GM21526 (cell line): Measurements from ENCODE around the gene NGB.
"Not testable (repeated sequence)": the region's sequence is repeated elsewhere in the genome, so short reads cannot be mapped to it uniquely, and the experiment has no call there.

Experiments used
- ATAC-seq: cut with Tn5 transposase; IDR thresholded peaks from one replicate; pipeline ENCODE4 v1.9.1; 2021; ENCODE audit warnings: moderate library complexity; ENCODE audit not compliant: unreplicated experiment, low FRiP score

The NGB gene

DNA sequence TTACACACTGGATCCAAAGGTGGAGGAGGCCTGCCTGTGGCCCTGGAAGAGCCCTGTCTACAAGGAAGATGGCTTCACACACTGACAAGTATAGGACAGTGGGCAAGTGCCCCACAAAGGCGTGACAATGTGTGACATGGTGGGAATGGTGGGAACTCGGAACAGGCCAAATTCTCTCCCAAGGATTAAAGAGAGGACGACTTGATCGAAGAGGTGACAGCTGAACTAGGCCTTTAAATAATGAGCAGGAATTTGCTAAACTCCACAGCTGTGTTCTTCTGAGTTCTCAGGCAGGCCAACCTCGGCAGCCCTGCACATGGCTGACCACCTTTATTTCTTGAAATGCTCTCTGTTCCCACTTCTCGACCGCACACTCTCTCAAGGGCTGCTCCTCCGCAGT, 25.9 kb upstream of the NGB start:
- ATAC-seq: no peak

DNA sequence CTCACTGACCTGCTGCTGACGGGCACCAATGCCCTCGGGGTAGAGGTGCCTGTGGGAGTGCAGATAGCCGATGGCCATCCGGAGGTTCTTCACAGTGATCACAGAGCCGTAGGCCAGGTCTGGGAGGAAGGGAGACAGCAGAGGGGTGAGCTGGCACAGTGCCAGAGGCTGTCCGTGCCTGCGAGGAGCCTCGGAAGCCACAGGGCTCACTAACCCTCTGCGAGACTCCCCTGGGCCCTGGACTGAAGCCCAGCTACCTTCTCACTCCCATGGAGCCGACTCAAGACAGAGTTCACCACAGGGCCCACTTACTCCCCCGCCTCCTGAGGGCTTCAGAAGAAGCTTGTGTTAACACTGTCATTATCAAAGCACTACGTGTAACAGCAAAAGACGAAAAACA, 25.1 kb upstream of the NGB start:
- no peak for ATAC-seq

DNA sequence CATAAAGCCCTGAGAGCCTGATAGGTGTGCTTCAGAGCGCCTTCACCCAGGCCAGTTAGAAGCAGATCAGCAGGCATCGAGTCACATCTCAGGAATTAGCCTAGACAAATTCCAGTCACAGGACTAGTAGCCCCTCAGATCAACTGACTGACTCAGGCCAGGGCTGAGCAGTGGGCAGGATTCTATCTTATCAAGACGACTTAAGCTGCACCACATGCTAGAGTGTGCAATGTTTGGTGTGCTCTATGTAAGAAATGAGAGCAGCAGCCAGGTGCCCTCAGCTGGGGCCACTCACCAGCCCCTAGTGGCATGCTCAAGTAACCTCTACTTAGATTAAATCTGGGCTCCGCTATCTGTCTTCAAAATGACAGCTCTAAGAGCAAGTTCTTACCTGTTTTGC, 19.7 kb upstream of the NGB start:
- ATAC-seq: no peak

DNA sequence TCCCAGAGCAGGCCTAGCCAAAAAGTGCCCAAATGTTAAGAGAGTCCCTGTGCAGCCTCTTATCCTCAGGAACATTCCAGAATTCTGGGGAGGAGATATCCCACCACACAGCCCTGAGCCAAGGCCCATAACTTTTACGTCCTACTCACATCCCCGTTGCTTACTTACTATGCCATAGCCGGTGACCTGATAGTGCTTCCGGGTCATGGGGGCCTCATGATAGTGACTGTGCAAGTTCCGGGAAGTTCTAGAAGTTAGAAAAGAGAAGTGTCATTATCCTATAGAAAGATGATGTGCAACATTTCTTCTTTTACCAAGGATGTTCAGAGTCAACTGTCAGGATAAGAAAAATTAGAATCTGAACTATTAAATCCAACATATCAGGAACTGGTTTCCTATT, 15.6 kb upstream of the NGB start:
- ATAC-seq: no peak

DNA sequence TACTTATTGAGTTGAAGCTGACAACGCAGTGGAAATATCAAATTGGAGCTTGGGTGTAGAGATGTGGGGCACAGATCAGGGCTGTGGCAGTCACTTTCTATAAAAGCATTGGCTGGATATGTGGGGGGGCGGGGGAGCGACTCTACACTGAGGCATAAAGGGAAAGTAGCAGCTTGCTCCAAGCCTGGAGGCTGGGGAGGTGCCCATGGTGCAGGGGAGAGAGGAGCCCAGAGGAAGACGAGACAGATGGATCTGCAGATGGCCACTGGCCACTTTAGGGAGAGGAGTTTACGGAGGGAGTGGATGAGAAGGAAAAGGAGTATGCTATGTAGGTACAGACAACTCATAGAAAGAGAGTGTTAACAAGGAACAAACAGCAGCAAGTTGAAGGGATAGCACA, 13.5 kb upstream of the NGB start:
- ATAC-seq: no peak

DNA sequence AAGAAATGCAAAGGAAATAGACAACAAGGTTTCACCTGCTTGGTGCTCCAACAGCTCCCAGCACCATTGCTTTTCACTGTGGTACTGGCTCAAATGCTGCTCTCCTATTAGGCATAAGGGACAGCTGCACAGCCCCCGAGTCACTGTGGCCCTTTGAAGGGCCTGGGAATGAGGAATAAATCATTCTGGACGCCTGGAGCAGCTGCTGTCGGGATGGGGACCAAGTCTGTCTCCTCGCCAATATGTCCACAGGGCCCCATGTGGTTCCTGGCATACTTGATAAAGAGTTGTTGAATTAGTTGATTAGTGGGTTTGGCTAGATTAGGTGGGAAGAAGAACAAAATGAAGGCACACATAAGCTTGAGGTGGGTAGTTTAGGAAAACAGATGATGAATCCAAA, 13.1 kb upstream of the NGB start:
- ATAC-seq: no peak

DNA sequence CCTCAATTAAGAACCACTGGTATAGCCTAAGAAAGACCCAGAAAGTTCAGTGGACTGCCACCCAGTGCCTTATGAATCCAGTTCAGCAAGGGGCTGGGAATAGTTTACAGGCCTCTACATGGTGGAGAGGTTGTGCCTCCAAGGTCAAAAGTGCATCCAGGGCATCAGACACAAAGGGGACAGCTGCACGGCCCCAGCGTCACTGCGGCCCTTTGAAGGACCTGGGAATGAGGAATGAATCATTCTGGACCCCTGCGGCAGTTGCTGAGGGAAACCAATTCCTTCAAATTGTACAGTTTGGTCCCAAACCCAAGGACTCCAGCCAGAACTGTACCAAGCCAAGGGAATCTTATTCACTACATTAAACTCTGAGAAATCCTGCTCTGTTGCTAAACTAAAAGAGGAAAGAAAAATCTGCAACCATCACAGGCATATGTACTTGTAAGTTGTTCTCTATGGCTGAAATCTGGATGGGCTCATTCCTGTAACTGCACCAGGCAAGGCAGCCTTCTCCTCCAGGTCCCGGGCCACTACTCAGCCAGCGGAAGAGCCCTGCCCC, 10.9 kb upstream of the NGB start:
- ATAC-seq: no peak

DNA sequence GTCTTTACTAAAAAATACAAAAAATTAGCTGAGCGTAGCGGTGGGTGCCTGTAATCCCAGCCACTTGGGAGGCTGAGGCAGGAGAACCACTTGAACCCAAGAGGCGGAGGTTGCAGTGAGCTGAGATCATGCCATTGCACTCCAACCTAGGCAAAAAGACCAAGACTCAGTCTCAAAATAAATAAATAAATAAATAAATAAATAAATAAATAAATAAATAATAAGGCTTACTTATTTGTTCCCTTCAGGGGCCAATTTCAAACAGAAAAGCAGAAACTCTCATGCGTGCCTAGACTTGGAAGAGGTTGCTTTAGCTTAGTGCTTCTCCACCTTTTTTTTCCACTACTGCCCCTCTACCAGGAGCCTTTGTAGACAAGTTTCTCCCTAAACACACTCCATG, 9.9 kb upstream of the NGB start:
- not testable (repeated sequence) for ATAC-seq

DNA sequence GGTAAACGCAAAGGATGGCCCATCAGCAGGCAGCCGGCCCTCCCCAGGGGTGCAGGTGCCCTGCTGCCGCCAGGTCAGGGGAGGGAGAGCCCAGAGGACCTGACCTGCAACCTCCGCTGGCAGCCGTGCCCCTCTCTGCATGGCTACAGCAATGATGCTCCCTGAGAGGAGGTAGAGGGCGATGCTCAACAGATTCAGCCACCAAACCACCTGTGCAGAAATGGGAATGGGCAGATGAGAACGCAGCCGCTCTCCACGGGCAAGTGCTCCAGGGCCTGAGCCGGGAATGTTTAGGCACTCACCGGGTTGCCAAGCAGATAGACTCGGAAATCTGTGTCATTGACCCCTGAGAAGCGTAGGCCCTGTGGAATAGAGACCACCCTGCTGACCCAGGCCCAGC, 8.7 kb upstream of the NGB start:
- ATAC-seq: no peak

DNA sequence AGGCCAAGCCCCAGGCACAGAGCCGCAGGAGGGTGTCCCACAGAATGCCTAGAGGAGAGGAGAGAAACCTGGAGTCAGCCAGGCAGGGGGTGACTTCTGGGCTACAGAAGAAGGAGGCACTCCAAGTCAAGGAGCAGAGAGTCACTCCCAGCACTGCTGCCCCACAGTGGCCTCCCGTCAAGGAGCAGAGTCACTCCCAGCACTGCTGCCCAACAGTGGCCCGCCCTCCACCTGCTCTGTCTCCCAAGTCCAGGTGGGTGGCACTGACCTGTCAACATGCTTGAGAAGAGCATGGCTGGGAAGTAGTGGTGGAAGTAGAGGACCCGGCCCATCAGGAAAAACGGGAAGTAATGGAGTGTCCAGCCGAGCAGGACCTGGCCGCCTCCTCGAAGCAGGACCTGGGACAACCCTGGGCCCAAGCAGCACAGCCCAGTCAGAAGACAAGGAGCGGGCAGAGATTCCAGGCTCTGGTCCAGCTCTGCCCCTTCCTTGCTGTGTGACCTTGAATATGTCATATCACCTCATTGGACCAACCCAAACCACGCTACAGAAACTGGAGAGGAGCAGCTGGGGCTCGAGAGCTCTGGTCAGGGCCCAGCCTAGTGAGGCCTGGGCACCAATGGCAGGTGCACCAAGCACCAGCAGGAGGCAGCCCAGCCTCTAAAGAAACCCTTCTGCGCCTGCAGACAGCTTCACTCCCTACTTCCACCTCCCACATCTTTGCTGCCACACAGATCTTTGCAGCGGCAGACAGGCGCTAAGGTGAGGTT, 7.6 kb upstream of the NGB start:
- ATAC-seq: no peak

DNA sequence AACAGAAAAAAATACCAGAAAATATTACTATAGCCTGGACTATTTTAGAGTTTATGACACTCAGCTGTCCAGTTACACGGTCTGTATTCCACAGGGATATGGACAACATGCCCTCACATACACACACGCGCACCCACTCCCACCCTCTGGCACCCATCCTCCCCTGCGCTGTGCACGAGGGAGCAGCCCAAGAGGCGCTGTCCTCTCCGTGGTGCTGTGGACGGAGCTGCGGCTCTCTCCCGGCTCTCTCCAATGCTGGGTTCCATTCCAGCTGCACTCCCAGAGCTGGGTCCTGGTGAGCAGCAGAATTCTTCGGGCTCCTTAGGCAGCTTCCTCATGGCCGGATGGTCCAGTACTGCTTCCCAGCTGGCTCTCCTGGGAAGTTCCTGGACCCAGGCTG, 6.0 kb upstream of the NGB start:
- no peak for ATAC-seq

DNA sequence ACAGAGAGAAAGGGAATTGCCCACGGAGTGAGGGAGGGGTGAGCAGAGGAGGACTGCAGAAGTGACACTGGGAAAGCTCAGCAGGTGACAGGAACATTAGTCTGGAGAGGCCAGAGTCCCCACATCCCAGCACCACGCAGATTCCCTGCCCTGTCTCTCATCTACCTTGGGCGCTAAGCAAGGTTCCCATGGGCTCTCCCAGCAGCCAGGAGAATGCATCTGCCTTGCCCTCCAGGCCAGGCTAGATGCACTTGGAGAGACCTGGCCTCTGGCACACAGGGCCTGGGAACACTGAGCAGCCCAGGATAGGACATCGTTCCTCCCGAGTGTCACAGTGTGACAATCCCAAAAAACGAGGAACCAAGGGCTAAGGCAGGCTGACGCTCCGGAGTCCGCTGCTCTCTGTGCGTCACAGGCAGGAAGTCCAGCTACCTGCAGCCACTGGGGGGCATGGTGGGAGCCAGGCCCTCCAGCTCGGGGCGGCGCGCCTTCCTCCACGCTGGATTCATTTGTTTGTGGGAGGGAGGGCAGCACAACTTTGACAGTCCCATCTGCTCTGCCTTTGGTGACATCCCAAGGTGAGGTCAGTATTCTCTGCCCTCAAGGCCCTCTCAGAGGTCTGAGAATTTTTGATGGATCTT, 5.4 kb upstream of the NGB start:
- ATAC-seq: no peak

DNA sequence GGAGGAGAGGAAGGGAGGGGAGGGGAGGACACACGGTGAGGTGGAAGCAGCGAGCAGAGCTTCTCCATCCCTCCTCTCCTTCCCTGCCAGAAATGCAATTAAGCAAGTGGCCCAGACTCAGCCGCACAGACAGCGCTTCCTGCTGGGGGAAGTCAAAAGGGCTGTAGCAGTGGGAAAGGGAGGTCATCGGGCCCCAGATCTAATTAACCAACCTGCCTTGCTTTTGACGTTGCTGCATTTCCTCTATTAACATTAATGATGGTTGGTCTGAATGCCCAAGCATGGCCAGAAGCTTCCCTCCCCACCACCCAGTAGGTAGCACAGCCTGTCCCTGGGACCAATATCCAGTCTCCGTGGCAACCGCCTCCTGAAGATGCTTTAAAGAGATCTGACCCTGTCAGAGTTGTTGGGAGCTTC, 4.6 kb upstream of the NGB start:
- no peak for ATAC-seq

DNA sequence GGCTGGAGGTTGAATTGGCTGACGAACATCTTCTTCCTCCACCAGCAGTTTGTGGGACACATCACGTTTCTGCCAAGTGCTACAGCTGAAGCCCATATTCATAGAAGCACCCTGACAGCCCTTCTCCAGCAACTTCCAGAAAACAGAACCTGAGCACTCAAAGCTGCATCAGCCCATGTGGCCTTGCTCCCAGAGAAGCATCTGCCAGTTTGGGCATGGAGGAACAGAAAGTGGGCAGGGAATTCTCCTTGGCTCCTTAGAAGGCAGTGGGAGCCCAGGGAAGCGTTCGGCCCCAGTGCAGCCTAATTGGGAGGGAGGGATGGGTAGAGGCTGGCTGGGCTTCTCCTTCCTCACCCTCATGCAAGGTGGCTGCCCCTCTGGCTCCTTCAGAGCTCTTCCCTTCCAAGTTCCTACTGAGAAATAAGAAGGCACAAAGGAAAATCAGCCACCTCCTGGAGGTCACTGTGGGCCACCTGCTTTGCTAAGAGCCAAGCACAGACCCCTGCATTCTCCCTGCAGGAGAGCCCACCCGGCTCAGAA, 4.1 kb upstream of the NGB start:
- no peak for ATAC-seq

DNA sequence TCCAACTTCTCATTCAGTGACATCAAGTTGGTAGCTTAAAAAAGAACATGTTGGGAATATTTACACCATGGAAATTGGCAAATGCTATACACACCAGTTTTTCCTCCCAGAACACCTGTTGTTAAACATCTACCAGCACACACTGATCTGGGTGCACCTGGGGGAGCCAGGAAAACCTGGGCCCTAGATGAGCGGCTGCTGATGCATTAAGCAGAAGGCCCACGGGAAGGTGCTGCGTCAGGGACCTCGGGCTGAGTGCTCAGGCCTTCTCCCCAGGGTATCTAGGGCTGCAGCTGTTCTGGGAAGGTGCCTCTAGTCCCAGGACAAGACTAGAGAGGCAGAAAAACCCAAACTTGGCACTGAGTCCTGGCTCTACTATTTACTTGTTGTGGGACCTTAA, 2.8 kb upstream of the NGB start:
- ATAC-seq: no peak

DNA sequence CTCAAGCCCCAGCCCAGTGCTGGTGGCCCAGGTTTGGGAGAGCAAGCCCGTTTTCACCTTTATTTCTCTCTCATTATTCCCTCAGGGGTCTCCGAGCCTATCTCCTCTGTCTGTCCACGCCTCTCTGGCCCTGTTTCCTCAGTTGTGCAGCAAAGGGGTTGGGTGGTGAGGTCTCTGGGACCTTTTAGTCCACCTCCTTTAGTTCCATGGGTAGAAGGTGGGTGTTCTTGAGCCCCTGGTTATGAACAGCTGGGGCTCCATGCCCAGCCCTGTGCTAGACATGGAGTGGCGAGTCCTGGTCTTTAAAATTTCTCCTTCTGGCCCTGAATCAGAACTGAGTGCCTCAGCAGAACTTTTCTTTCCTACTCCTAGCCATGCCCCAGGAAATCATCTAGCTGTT, 1.3 kb upstream of the NGB start:
- no peak for ATAC-seq

DNA sequence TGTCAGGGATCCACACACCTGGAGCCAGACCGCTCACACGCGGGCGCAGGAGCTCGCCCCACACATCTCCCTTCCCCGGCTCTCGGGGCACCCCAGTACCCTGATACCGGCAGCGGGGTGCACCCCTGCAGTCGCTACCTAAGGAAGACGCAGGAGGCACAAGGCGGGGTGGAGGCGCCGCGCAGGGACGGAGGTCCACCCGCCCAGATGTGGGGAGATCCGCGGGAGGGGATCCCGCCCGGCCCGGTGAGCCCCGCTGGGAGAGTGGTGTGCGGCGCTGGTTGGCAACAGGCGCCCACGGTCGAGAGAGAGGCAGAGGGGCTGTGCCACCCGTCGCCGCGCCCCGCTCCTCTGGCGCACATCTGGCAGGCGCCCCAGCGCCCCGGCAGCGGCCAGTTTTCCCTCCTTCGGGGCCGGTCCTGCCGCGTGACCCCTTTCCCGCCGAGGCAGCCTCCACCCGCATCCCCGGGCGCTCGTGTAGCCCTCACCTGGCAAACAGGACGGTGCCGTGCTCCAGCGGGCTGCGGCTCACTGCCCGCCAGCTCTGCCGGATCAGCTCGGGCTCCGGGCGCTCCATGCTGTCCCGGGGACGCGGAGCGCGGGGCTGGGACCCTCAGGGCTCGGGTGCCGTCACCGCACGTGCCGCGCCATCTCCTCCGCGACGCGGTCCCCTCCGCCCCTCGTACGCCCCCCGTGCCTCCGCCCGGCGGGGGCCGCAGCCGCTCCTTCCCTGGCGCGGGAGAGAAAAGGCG, 469 bp downstream of the NGB start:
- no peak for ATAC-seq

DNA sequence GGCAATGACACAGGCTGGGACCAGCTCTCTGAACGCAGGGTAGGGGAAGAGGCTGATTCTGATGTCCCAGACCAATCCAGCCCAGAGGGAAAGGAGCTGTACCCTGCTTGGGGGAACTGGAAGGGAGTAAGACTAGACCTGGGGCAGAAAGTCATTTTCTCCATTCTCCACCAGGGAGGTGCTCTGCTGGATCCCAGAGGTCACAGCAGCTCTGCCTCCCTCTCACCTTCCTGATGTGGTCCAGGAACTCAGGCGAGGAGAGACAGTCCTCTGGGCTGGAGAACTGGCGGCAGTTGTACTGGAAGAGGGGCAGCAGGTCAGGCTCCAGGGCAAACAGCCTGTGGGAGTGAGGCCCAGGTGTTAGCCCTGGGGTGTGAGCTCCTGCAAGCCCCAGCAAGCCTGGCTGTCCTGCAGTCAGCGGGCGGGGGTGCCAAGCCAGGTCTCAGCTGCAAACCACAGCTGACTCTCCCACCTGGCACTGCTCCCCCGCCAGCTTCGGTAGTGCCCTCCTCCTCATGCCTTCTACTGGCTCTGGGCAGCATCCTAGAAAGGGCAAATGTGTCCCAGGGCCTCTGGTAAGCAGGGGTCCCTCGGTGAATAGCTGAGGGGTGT, 1.9 kb downstream of the NGB start:
- ATAC-seq: no peak

DNA sequence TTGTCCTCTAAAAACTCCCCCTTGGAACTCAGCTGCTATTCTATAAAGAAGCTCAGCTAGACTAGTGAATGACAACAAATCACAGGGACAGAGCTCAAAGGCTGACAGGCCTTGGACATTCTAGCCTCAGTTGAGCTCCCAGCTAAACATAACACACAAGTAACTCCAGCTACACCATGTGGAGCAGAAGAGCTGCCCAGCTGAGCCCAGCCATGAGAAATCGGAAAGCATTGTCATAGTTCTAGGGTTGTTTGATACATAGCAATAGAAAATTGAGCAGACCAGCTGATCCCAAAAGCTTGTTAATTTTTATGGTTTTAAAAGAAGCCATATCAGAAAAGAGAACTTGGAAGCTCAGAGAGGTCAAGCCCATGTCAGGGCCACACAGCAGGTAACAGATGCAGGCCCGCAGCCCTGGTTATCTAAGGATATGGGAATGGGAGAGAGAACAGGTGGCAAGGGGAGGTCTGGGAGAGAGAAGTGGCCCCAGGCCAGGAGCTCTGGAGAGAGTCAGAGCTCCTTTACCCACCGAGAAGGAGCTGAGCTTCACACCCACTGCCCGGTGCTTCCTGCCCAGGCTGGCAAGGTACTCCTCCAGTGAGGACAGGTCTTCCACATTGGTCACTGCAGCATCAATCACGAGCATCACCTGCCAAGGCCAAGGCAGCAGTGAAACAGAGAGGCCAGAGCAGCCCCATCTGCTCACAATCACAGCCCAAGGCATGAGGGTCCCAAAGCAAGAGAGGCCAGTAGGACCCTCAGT, 2.9 kb downstream of the NGB start:
- no peak for ATAC-seq

DNA sequence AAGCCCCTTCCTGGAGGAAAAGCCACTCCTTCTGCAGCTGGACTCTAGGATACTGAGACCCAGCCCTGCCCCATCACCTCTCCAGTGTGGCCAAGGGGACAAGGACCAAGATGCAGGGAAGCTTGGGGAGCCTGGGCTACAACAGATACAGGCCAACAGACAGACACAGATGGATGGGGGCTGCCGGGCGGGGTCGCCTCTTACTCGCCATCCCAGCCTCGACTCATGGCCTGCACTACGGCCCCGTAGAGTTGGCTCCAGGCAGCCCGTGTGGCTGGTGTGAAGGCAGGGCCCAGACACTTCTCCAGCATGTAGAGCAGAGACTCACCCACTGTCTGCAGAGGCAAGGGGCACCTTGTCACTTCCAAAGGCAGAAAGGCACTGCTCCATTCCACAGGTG, 4.7 kb downstream of the NGB start:
- ATAC-seq: no peak
